ENCODE measurements around the gene STARD13.

DNA sequence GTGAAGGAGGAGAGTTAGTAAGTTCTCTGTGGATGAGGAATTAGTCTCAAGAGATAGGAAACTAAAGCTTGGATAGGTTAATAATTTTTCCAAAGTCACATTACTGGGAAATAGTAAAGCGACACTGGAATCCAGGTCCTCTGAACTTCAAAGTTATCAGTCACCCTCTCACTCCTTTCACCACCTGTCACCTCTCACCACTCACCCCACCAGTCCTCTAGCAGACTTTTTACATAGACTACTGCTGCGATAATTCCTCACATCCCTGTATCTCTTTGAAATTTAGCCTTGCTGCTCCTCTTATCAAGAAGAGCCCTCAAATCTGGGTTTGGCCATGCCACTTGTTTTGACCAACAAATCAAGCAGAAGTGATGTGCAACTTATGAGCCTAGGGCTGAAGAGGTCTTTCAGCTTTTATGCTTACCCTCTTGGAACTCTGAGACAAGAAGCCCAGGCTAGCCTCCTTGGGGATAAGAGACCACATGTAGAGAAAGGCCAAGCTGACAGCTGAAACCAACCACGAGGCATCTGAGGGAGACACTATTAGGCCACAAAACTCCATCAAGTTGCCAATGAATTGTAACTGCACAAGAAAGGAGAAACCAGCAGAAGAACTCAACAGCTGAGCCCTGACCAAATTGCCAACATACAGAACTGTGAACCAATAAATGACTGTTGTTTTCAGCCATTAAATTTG lies 41.2 kb downstream of the STARD13 start:
- TF ChIP-seq, protein P1, sequence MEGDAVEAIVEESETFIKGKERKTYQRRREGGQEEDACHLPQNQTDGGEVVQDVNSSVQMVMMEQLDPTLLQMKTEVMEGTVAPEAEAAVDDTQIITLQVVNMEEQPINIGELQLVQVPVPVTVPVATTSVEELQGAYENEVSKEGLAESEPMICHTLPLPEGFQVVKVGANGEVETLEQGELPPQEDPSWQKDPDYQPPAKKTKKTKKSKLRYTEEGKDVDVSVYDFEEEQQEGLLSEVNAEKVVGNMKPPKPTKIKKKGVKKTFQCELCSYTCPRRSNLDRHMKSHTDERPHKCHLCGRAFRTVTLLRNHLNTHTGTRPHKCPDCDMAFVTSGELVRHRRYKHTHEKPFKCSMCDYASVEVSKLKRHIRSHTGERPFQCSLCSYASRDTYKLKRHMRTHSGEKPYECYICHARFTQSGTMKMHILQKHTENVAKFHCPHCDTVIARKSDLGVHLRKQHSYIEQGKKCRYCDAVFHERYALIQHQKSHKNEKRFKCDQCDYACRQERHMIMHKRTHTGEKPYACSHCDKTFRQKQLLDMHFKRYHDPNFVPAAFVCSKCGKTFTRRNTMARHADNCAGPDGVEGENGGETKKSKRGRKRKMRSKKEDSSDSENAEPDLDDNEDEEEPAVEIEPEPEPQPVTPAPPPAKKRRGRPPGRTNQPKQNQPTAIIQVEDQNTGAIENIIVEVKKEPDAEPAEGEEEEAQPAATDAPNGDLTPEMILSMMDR (IDR thresholded peaks at IDR 0.05) = no peak
- no peak for TF ChIP-seq ZFX (IDR thresholded peaks at IDR 0.05; ENCODE audit: borderline replicate concordance)
